ENCODE results near the gene LSM6.

DNA sequence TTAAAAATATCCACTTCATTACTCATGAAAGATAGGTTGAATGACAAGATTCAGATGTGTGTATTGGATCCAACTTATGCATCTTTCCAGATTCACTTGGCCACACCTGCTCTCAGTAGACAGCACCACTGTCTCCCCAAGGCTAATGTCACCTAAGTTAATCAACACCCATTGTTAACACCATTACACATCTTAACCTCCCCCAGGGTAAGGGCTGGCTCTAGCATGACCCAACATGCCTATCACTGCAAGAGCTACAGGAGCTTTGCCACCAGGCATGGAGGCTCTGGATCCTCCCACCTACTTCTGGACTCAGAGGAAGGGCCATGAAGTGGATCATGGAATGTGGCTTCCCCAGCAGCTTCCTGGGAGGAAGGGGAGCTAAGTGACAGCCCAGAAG, 32.8 kb upstream of the LSM6 start:
- TF ChIP-seq POLR2A (IDR thresholded peaks at IDR 0.05): no peak
- TF ChIP-seq, protein P1, sequence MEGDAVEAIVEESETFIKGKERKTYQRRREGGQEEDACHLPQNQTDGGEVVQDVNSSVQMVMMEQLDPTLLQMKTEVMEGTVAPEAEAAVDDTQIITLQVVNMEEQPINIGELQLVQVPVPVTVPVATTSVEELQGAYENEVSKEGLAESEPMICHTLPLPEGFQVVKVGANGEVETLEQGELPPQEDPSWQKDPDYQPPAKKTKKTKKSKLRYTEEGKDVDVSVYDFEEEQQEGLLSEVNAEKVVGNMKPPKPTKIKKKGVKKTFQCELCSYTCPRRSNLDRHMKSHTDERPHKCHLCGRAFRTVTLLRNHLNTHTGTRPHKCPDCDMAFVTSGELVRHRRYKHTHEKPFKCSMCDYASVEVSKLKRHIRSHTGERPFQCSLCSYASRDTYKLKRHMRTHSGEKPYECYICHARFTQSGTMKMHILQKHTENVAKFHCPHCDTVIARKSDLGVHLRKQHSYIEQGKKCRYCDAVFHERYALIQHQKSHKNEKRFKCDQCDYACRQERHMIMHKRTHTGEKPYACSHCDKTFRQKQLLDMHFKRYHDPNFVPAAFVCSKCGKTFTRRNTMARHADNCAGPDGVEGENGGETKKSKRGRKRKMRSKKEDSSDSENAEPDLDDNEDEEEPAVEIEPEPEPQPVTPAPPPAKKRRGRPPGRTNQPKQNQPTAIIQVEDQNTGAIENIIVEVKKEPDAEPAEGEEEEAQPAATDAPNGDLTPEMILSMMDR (IDR thresholded peaks at IDR 0.05): no peak

Data from Peyer's patch (tissue), 4 donors.